Keratinocyte (primary cell): ENCODE measurements around the gene DIS3L2. TPM values are rescaled to one million over a fixed set of nuclear protein-coding genes. Genes with fewer than 3 reads are reported as not detected.

Experiments used
- DNase-seq: peaks from one replicate; pipeline ENCODE4 v3.0.0-alpha.2; 2011; ENCODE audit warnings: low read depth, missing footprints, low spot score
- FAIRE-seq: peaks from 2 replicates; lab custom pipeline; 2011; peaks lifted over from hg19 to GRCh38; lab: Jason Lieb, UNC
- H2AFZ ChIP-seq: 2 replicates; pipeline ENCODE4 v1.6.0; 2012; ENCODE audit warnings: low read length, control low read depth, inconsistent platforms; ENCODE audit not compliant: control insufficient read depth
- H3K27ac ChIP-seq: 2 replicates; pipeline ENCODE4 v1.5.1; 2011; ENCODE audit warnings: low read length; ENCODE audit not compliant: control insufficient read depth, insufficient read depth
- H3K27me3 ChIP-seq: 3 replicates; pipeline ENCODE4 v1.6.0; 2011; ENCODE audit warnings: low read length; ENCODE audit not compliant: control insufficient read depth, insufficient read depth; ENCODE audit errors: extremely low read depth
- H3K36me3 ChIP-seq, 2 experiments: 2 replicates in 1 of 2; 3 replicates in 1 of 2; pipeline ENCODE4 v1.5.1; 2011; ENCODE audit warnings: low read length in 2 of 2, mild to moderate bottlenecking in 1 of 2; ENCODE audit not compliant: control insufficient read depth in 2 of 2, insufficient read depth in 2 of 2; ENCODE audit errors: extremely low read depth in 1 of 2
- H3K4me1 ChIP-seq: 3 replicates; pipeline ENCODE4 v1.5.1; 2011; ENCODE audit warnings: low read length; ENCODE audit not compliant: control insufficient read depth, insufficient read depth; ENCODE audit errors: extremely low read depth
- H3K4me2 ChIP-seq: 3 replicates; pipeline ENCODE4 v1.6.0; 2011; ENCODE audit warnings: low read depth, low read length; ENCODE audit not compliant: control insufficient read depth, insufficient read depth; ENCODE audit errors: extremely low read depth
- H3K4me3 ChIP-seq, 3 experiments: fragments of 200-600 bp in 1 of 3; sonication (generic) in 1 of 3; 2 replicates in 2 of 3; 3 replicates in 1 of 3; pipeline ENCODE4 v1.5.1; 2011 to 2016; ENCODE audit warnings: low read length in 3 of 3, mild to moderate bottlenecking in 3 of 3, control low read depth in 2 of 3, inconsistent platforms in 1 of 3, low read depth in 1 of 3, mixed read lengths in 1 of 3, mixed run types in 1 of 3, moderate library complexity in 1 of 3; ENCODE audit not compliant: control insufficient read depth in 2 of 3, insufficient read depth in 2 of 3; ENCODE audit errors: extremely low read depth in 1 of 3
- H3K79me2 ChIP-seq: 2 replicates; pipeline ENCODE4 v1.6.0; 2012; ENCODE audit warnings: low read length; ENCODE audit not compliant: control insufficient read depth, insufficient read depth
- H3K9ac ChIP-seq: 3 replicates; pipeline ENCODE4 v1.6.0; 2011; ENCODE audit warnings: low read length; ENCODE audit not compliant: control insufficient read depth, insufficient read depth; ENCODE audit errors: extremely low read depth
- H3K9me1 ChIP-seq: 3 replicates; pipeline ENCODE4 v1.6.0; 2011; ENCODE audit warnings: low read length; ENCODE audit not compliant: control insufficient read depth, insufficient read depth; ENCODE audit errors: extremely low read depth
- H3K9me3 ChIP-seq: 2 replicates; pipeline ENCODE4 v1.5.1; 2012; ENCODE audit warnings: low read depth, low read length; ENCODE audit not compliant: control insufficient read depth
- H4K20me1 ChIP-seq: 3 replicates; pipeline ENCODE4 v1.6.0; 2011; ENCODE audit warnings: low read length; ENCODE audit not compliant: control insufficient read depth, insufficient read depth; ENCODE audit errors: extremely low read depth
- CTCF ChIP-seq, 3 experiments: IDR thresholded peaks in 1 of 3; conservative IDR thresholded peaks in 1 of 3; optimal IDR thresholded peaks in 1 of 3; 2 replicates in 2 of 3; 3 replicates in 1 of 3; pipeline versions ENCODE3 to v1.5.1; 2011; ENCODE audit warnings: low read length in 3 of 3, mild to moderate bottlenecking in 3 of 3, moderate library complexity in 2 of 3, control low read depth in 1 of 3, inconsistent platforms in 1 of 3; ENCODE audit not compliant: insufficient read depth in 2 of 3; ENCODE audit errors: extremely low read depth in 1 of 3
- EZH2 ChIP-seq: IDR thresholded peaks from one replicate; pipeline ENCODE4 v1.6.1; 2012; ENCODE audit warnings: inconsistent platforms, mild to moderate bottlenecking, low read length, moderate library complexity
- dilution Hi-C: fragments of 300-500 bp; cut with MboI; formaldehyde crosslinking; loops from one replicate; pipeline ENCODE4 v1.7.0; 2020; ENCODE audit warnings: low sequenced_read_pairs; ENCODE audit not compliant: extremely low pct_ligation_motif_present
- polyA plus RNA-seq, 5 experiments: library from polyadenylated mRNA; depleted of rRNA in 3 of 5; stranded (reverse) in 3 of 5; stranded (forward) in 1 of 5; unstranded in 1 of 5; fragments of >200 nt; gene quantifications; 1 replicate in 1 of 5; 2 replicates in 3 of 5; 3 replicates in 1 of 5; pipeline versions ENCODE4 v1.2.1 to v1.2.3, GENCODE V29; 2011 to 2012; ENCODE audit warnings: missing spikeins in 2 of 5, low read depth in 1 of 5, low replicate concordance in 1 of 5

The DIS3L2 gene
- polyA plus RNA-seq, 1 donor (not counting 4 experiments of a cell fraction or from before 2014, with no cell fraction given), result 8.6 TPM

DNA sequence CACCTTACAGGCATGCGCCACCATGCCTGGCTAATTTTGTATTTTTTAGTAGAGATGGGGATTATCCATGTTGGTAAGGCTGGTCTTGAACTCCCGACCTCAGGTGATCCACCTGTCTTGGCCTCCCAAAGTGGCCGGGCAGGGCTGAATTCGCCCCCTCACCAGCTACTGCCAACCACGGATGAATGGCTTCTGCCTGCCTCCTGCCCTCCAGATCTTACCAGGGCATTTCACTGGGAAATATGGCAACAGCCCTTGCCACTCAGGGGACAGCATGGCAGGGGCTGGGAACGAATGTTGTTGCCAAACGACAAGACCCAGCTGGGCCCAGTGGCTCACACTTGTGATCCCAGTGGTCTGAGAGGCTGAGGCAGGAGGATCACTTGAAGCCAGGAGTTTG lies 415.2 kb downstream of the DIS3L2 start:
- no peak for FAIRE-seq

GRCh38 chr2:232377319-232377718 lies 415.8 kb downstream of the DIS3L2 start:
- no peak overlapping the region for H3K4me3 ChIP-seq
- no peak overlapping the region for H3K9ac ChIP-seq
- H3K9me1 ChIP-seq, result no peaks in the 10 kb centered on the region
- DNase-seq, result no peak
- H3K4me2 ChIP-seq, result no peak overlapping the region
- H3K9me3 ChIP-seq, result no peaks in the 10 kb centered on the region
- peaks cover 3% of the 10 kb centered on the region for H3K4me1 ChIP-seq
- no peaks in the 10 kb centered on the region for H3K36me3 ChIP-seq
- TF ChIP-seq CTCF (optimal IDR thresholded peaks at IDR 0.05 in 1 of 3, IDR thresholded peaks at IDR 0.05 in 1 of 3, conservative IDR thresholded peaks at IDR 0.05 in 1 of 3; ENCODE audit: extremely low read depth in 1 of 3, insufficient read depth in 2 of 3, low read length in 3 of 3), result no peak
- no peak for TF ChIP-seq EZH2
- H2AFZ ChIP-seq, result no peak overlapping the region
- dilution Hi-C loops, result no loop called here
- no peaks in the 10 kb centered on the region for H4K20me1 ChIP-seq
- H3K79me2 ChIP-seq, result no peaks in the 10 kb centered on the region
- peaks cover 9% of the 10 kb centered on the region for H3K27me3 ChIP-seq
- no peak overlapping the region for H3K27ac ChIP-seq
- no peak for FAIRE-seq

More for the DNA sequence above, 415.2 kb downstream of the DIS3L2 start:
- H3K9me3 ChIP-seq, result no peaks in the 10 kb centered on the region
- dilution Hi-C loops, result no loop called here
- H3K79me2 ChIP-seq, result no peaks in the 10 kb centered on the region
- no peak overlapping the region for H3K4me3 ChIP-seq
- H4K20me1 ChIP-seq, result no peaks in the 10 kb centered on the region
- H3K27ac ChIP-seq, result no peak overlapping the region
- no peak overlapping the region for H3K4me2 ChIP-seq
- peaks cover 3% of the 10 kb centered on the region for H3K27me3 ChIP-seq
- no peak for TF ChIP-seq CTCF (optimal IDR thresholded peaks at IDR 0.05 in 1 of 3, IDR thresholded peaks at IDR 0.05 in 1 of 3, conservative IDR thresholded peaks at IDR 0.05 in 1 of 3; ENCODE audit: extremely low read depth in 1 of 3, insufficient read depth in 2 of 3, low read length in 3 of 3)
- no peak for TF ChIP-seq EZH2
- no peak for DNase-seq
- H3K36me3 ChIP-seq, result no peaks in the 10 kb centered on the region
- H3K9me1 ChIP-seq, result no peaks in the 10 kb centered on the region
- peaks cover 3% of the 10 kb centered on the region for H3K4me1 ChIP-seq
- H3K9ac ChIP-seq, result no peak overlapping the region
- H2AFZ ChIP-seq, result no peak overlapping the region
